CD4-positive, alpha-beta T cell treated with Interleukin-4 for 4 hours (primary cell): ENCODE measurements around the gene TUBG2.

Source experiments
- DNase-seq: peaks from one replicate; pipeline ENCODE4 v3.0.0-alpha.2; 2020

TUBG2 gene

GRCh38 chr17:42700586-42701289 lies 41.7 kb downstream of the TUBG2 start:
- no peak for DNase-seq

GRCh38 chr17:42702446-42702845 lies 43.4 kb downstream of the TUBG2 start:
- DNase-seq = no peak

- DNase-seq = no peak
Measured at GRCh38 chr17:42704490-42704836, 45.4 kb downstream of the TUBG2 start.

- DNase-seq = no peak
Measured at GRCh38 chr17:42704837-42705494, 45.9 kb downstream of the TUBG2 start.

- peak; percentile 54 for DNase-seq
Measured at GRCh38 chr17:42706732-42707131, 47.6 kb downstream of the TUBG2 start.

GRCh38 chr17:42708588-42708987 lies 49.5 kb downstream of the TUBG2 start:
- no peak for DNase-seq

GRCh38 chr17:42709561-42709960 lies 50.5 kb downstream of the TUBG2 start:
- DNase-seq = no peak
